H1 (cell line): ENCODE measurements around the gene POU6F2. TPM values are rescaled to one million over a fixed set of nuclear protein-coding genes. Genes with fewer than 3 reads are reported as not detected.

ENCODE experiments used
- CTCF ChIA-PET: fragments of 300-600 bp; sonication (Branson Sonifier 250); formaldehyde crosslinking; loops from one replicate; lab custom pipeline; 2021; ENCODE audit not compliant: partially characterized antibody; lab: Charles Lee
- POLR2A ChIA-PET: fragments of 300-600 bp; sonication (Branson Sonifier 250); formaldehyde crosslinking; loops from one replicate; lab custom pipeline; 2021; ENCODE audit warnings: inconsistent platforms; ENCODE audit not compliant: partially characterized antibody; lab: Charles Lee
- DNase-seq, 2 experiments: peaks; one replicate each; pipeline versions ENCODE4 v3.0.0 to v3.0.0-alpha.2; 2010 to 2022; ENCODE audit warnings: low spot score in 2 of 2, low read depth in 1 of 2, mixed read lengths in 1 of 2
- FAIRE-seq: peaks from 2 replicates; lab custom pipeline; 2011; peaks lifted over from hg19 to GRCh38; lab: Jason Lieb, UNC
- H2AFZ ChIP-seq: 2 replicates; pipeline ENCODE4 v1.8.1; 2012; ENCODE audit warnings: low read length, inconsistent platforms
- H2AK5ac ChIP-seq: 2 replicates; pipeline ENCODE4 v1.6.1; 2013; ENCODE audit warnings: low read depth, low read length
- H2BK120ac ChIP-seq: replicated peaks from 2 replicates; pipeline ENCODE3; 2013; ENCODE audit warnings: low read depth, low read length, inconsistent platforms
- H2BK12ac ChIP-seq: 2 replicates; pipeline ENCODE4 v1.6.1; 2013; ENCODE audit warnings: low read depth, low read length
- H2BK15ac ChIP-seq: 2 replicates; pipeline ENCODE4 v1.6.1; 2013; ENCODE audit warnings: low read length
- H2BK20ac ChIP-seq: 2 replicates; pipeline ENCODE4 v1.6.1; 2013; ENCODE audit warnings: low read length
- H2BK5ac ChIP-seq: 2 replicates; pipeline ENCODE4 v1.6.1; 2013; ENCODE audit warnings: low read depth, low read length
- H3K14ac ChIP-seq: 2 replicates; pipeline ENCODE4 v1.6.1; 2013; ENCODE audit warnings: inconsistent platforms; ENCODE audit not compliant: insufficient read length
- H3K18ac ChIP-seq: 2 replicates; pipeline ENCODE4 v1.6.1; 2013; ENCODE audit warnings: low read length; ENCODE audit errors: extremely low read depth
- H3K23ac ChIP-seq: 2 replicates; pipeline ENCODE4 v1.6.1; 2013; ENCODE audit warnings: inconsistent platforms; ENCODE audit not compliant: insufficient read length
- H3K23me2 ChIP-seq: 2 replicates; pipeline ENCODE4 v1.6.1; 2013; ENCODE audit warnings: low read depth, low read length
- H3K27ac ChIP-seq: 2 replicates; pipeline ENCODE4 v1.6.1; 2011; ENCODE audit warnings: low read depth, low read length, inconsistent platforms
- H3K27me3 ChIP-seq, 4 experiments: replicated peaks in 1 of 4; 1 replicate in 1 of 4; 2 replicates in 3 of 4; pipeline versions ENCODE4 v1.6.1 to v1.8.1; 2011 to 2013; ENCODE audit warnings: low read length in 3 of 4, mild to moderate bottlenecking in 3 of 4, inconsistent platforms in 2 of 4, mixed read lengths in 2 of 4, moderate library complexity in 1 of 4; ENCODE audit not compliant: control insufficient read depth in 3 of 4, insufficient read depth in 3 of 4; ENCODE audit errors: extremely low read depth in 1 of 4
- H3K36me3 ChIP-seq, 4 experiments: 2 replicates each; pipeline versions ENCODE4 v1.6.1 to v1.8.1; 2011 to 2013; ENCODE audit warnings: mild to moderate bottlenecking in 4 of 4, low read length in 3 of 4, moderate library complexity in 2 of 4, control low read depth in 1 of 4, inconsistent platforms in 1 of 4; ENCODE audit not compliant: insufficient read depth in 4 of 4, control insufficient read depth in 2 of 4
- H3K4ac ChIP-seq: replicated peaks from 2 replicates; pipeline ENCODE3; 2013; ENCODE audit warnings: low read length, low read depth, mixed read lengths, inconsistent platforms; ENCODE audit not compliant: insufficient read length
- H3K4me1 ChIP-seq, 4 experiments: replicated peaks in 1 of 4; 1 replicate in 1 of 4; 2 replicates in 3 of 4; pipeline versions ENCODE4 v1.6.1 to v1.8.1; 2011 to 2013; ENCODE audit warnings: low read length in 3 of 4, inconsistent platforms in 2 of 4, mixed read lengths in 1 of 4; ENCODE audit not compliant: insufficient read depth in 4 of 4, control insufficient read depth in 3 of 4
- H3K4me2 ChIP-seq, 2 experiments: 2 replicates each; pipeline versions ENCODE4 v1.6.1 to v1.8.1; 2011 to 2013; ENCODE audit warnings: low read depth in 2 of 2, low read length in 2 of 2, control low read depth in 1 of 2, inconsistent platforms in 1 of 2, mild to moderate bottlenecking in 1 of 2; ENCODE audit not compliant: insufficient read depth in 1 of 2
- H3K4me3 ChIP-seq, 4 experiments: fragments of 200-600, 300-600 bp in 1 of 4; sonication (generic), shearing (Covaris generic), sonication (Bioruptor Twin) in 1 of 4; 2 replicates each; pipeline versions ENCODE4 v1.5.1 to v1.8.1; 2011 to 2016; ENCODE audit warnings: low read length in 4 of 4, low read depth in 3 of 4, control low read depth in 2 of 4, inconsistent platforms in 2 of 4, mild to moderate bottlenecking in 2 of 4, mixed read lengths in 1 of 4, moderate library complexity in 1 of 4; ENCODE audit not compliant: insufficient read depth in 2 of 4; ENCODE audit errors: extremely low read depth in 1 of 4
- H3K56ac ChIP-seq: replicated peaks from 2 replicates; pipeline ENCODE3; 2013; ENCODE audit warnings: low read depth, mild to moderate bottlenecking, mixed read lengths, low read length, inconsistent platforms; ENCODE audit not compliant: insufficient read length
- H3K79me1 ChIP-seq: 2 replicates; pipeline ENCODE4 v1.6.1; 2013; ENCODE audit warnings: low read depth, low read length, control low read depth
- H3K79me2 ChIP-seq, 2 experiments: 2 replicates each; pipeline versions ENCODE4 v1.6.1 to v1.8.1; 2012 to 2013; ENCODE audit warnings: low read length in 2 of 2, mild to moderate bottlenecking in 2 of 2, inconsistent platforms in 1 of 2; ENCODE audit not compliant: insufficient read depth in 2 of 2, control insufficient read depth in 1 of 2
- H3K9ac ChIP-seq, 4 experiments: replicated peaks in 1 of 4; 1 replicate in 1 of 4; 2 replicates in 3 of 4; pipeline versions ENCODE4 v1.6.1 to v1.8.1; 2011 to 2013; ENCODE audit warnings: low read depth in 3 of 4, low read length in 3 of 4, control low read depth in 2 of 4, mild to moderate bottlenecking in 2 of 4, moderate library complexity in 2 of 4, inconsistent platforms in 1 of 4; ENCODE audit errors: extremely low read depth in 1 of 4
- H3K9me3 ChIP-seq, 2 experiments: 2 replicates each; pipeline versions ENCODE4 v1.6.1 to v1.8.1; 2012 to 2013; ENCODE audit warnings: mild to moderate bottlenecking in 2 of 2, moderate library complexity in 2 of 2, control low read depth in 1 of 2, inconsistent platforms in 1 of 2, low read depth in 1 of 2, low read length in 1 of 2, mixed read lengths in 1 of 2; ENCODE audit not compliant: insufficient read depth in 2 of 2
- H4K20me1 ChIP-seq, 2 experiments: replicated peaks in 1 of 2; 2 replicates each; pipeline versions ENCODE3 to v1.8.1; 2011 to 2013; ENCODE audit warnings: inconsistent platforms in 2 of 2, low read length in 2 of 2, mild to moderate bottlenecking in 1 of 2; ENCODE audit not compliant: insufficient read depth in 2 of 2, control insufficient read depth in 1 of 2
- H4K5ac ChIP-seq: 2 replicates; pipeline ENCODE4 v1.6.1; 2013; ENCODE audit warnings: low read length, low read depth, mixed read lengths, inconsistent platforms; ENCODE audit not compliant: insufficient read length
- H4K8ac ChIP-seq: 2 replicates; pipeline ENCODE4 v1.8.0; 2013; ENCODE audit warnings: mild to moderate bottlenecking, moderate library complexity, low read length, inconsistent platforms; ENCODE audit not compliant: insufficient read depth; ENCODE audit errors: extremely low read depth
- H4K91ac ChIP-seq: replicated peaks from 2 replicates; pipeline ENCODE3; 2013; ENCODE audit warnings: low read length, mixed read lengths, inconsistent platforms; ENCODE audit not compliant: insufficient read length
- CREB1 ChIP-seq: IDR thresholded peaks from 2 replicates; pipeline ENCODE4 v1.6.1; 2012; ENCODE audit warnings: inconsistent platforms
- JUN ChIP-seq: IDR thresholded peaks from 2 replicates; pipeline ENCODE4 v1.6.1; 2011; ENCODE audit warnings: low read depth, mild to moderate bottlenecking, improper control_type of control experiment, low read length
- RBBP5 ChIP-seq: IDR thresholded peaks from 2 replicates; pipeline ENCODE4 v1.7.1; 2012; ENCODE audit warnings: low read depth, mild to moderate bottlenecking, inconsistent platforms, low read length, moderate library complexity, borderline replicate concordance
- RXRA ChIP-seq: IDR thresholded peaks from 2 replicates; pipeline ENCODE4 v1.6.1; 2011; ENCODE audit warnings: low read depth, mild to moderate bottlenecking, low read length, moderate library complexity; ENCODE audit not compliant: insufficient read depth
- TBP ChIP-seq: IDR thresholded peaks from 2 replicates; pipeline ENCODE4 v1.6.1; 2011; ENCODE audit warnings: low read depth, low read length, improper control_type of control experiment
- ZNF274 ChIP-seq: IDR thresholded peaks from 2 replicates; pipeline ENCODE4 v1.7.0; 2012; ENCODE audit warnings: low read length, borderline replicate concordance; ENCODE audit errors: extremely low read depth
- WGBS, 2 experiments: shearing (Covaris generic) in 1 of 2; methylation state at CpG; one replicate each; pipeline versions ENCODE4 v1.1.6 to v1.1.7; 2013 to 2015; ENCODE audit warnings: low lambda C conversion rate in 2 of 2, mixed read lengths in 2 of 2, inconsistent platforms in 1 of 2, low coverage in 1 of 2, missing lambda C conversion rate in 1 of 2; ENCODE audit not compliant: insufficient replicate concordance in 2 of 2, insufficient coverage in 1 of 2, insufficient read length in 1 of 2; ENCODE audit errors: extremely low coverage in 1 of 2, missing lambda C conversion rate in 1 of 2; 5-methylcytosine and 5-hydroxymethylcytosine counted together
- polyA plus RNA-seq, 7 experiments: library from polyadenylated mRNA; depleted of rRNA in 3 of 7; stranded (reverse) in 5 of 7; unstranded in 2 of 7; fragments of >200 nt in 5 of 7; fragments of 200-250 nt in 2 of 7; gene quantifications; 1 replicate in 5 of 7; 2 replicates in 1 of 7; 4 replicates in 1 of 7; pipeline versions ENCODE4 v1.2.1 to v1.2.3, GENCODE V29; 2011 to 2013; ENCODE audit warnings: missing spikeins in 2 of 7, mixed read lengths in 2 of 7
- total RNA-seq: library from RNA; stranded (reverse); fragmentation: NEBNext Ultra II Directional; extraction: Animal tissue kit (Norgen Biotek cat#: 25700); gene quantifications from 2 replicates; pipeline ENCODE4 v1.2.1, GENCODE V29; 2021

POU6F2 gene
- total and polyA plus RNA-seq, 2 of the 8 experiments (the other 6 are each of a cell fraction or from before 2014, with no cell fraction given): 1.1 to 2.0 TPM

DNA sequence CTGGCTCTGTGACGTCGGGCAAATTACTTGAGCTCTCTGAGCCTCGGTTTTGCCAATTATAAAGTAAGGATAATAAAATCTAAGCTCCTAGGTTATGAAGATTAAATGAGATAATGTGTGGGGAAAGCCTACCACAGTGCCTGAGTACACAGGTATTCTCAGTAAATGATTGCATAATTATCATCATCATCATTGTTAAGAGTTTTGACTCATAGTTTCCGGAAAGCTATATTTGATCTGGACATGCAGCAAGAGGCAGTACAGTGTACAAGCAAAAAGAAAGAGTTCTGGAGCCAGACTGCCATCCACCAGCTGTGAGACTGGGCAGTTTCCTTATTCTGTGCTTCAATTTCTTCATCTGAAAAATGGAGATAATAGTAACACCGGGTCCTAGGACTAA is 432.9 kb downstream of the POU6F2 start:
- Histone ChIP-seq H3K9me3 (no peaks in the 10 kb centered on the region; a peak in 1 of 4 replicates), H3K36me3 (no peaks in the 10 kb centered on the region), H4K20me1 (no peaks in the 10 kb centered on the region), H2BK120ac (no peak overlapping the region), H2BK5ac (no peak overlapping the region), H2AK5ac (no peak overlapping the region), H3K18ac (no peak overlapping the region), H3K4me2 (no peak overlapping the region), H3K4ac (no peak overlapping the region), H3K9ac (no peak overlapping the region), H3K27me3 (no peaks in the 10 kb centered on the region), H3K23ac (no peak overlapping the region), H4K8ac (no peak overlapping the region), H2BK12ac (no peak overlapping the region), H3K4me3 (no peak overlapping the region), H2AFZ (no peak overlapping the region), H3K27ac (no peak overlapping the region), H3K4me1 (peaks cover 0 to 5% (median 4%) of the 10 kb centered on the region in 4 experiments; a peak in 4 of 7 replicates), H3K14ac (no peak overlapping the region), H4K91ac (no peak overlapping the region), H3K56ac (no peak overlapping the region), H3K79me1 (no peaks in the 10 kb centered on the region), H4K5ac (no peak overlapping the region), H2BK15ac (no peak overlapping the region), H2BK20ac (no peak overlapping the region), H3K79me2 (no peaks in the 10 kb centered on the region), H3K23me2 (peaks cover 7% of the 10 kb centered on the region; the same call in 1 of the 2 replicates)
- CTCF ChIA-PET: interaction anchor here (0.8 to 1.0 kb wide), 2 partner anchors 9 to 55 kb away, joined by 3 read pairs; no protein-coding TSS in a partner anchor
- POLR2A ChIA-PET: interaction anchor here (1.3 kb wide), 1 partner anchor 9 kb away, joined by 3 read pairs; no protein-coding TSS in a partner anchor
- 93% methylated on average over 5 of the region's 5 CpGs; no CpG with 5 or more reads in 1 of the 2 experiments for WGBS, 2 experiments
- DNase-seq (no peak), FAIRE-seq (no peak)
- no peak for TF ChIP-seq TBP
- no peak for TF ChIP-seq CREB1
- TF ChIP-seq RXRA: no peak
- TF ChIP-seq JUN: no peak
- TF ChIP-seq ZNF274: no peak
- no peak for TF ChIP-seq RBBP5
